MCF 10A (cell line): ENCODE measurements around the gene NCAPD2. TPM values are rescaled to one million over a fixed set of nuclear protein-coding genes. Genes with fewer than 3 reads are reported as not detected.

Source experiments
- BruUV-seq: library from RNA; stranded (reverse); fragments of 400-500 nt; replicated peaks from 2 replicates; lab custom pipeline; 2021; lab: Mats Ljungman, UMichigan
- CTCF ChIA-PET: fragments of 300-600 bp; sonication (Branson Sonifier 250); formaldehyde crosslinking; extraction: SDS; loops from one replicate; lab custom pipeline; 2021; ENCODE audit warnings: antibody characterized with exemption, inconsistent platforms; lab: Yijun Ruan, JAX
- POLR2A ChIA-PET: fragments of 300-600, 350-650 bp; sonication (Branson Sonifier 250); formaldehyde crosslinking; extraction: SDS; loops from one replicate; lab custom pipeline; 2020; ENCODE audit warnings: antibody characterized with exemption, inconsistent platforms; lab: Yijun Ruan, JAX
- DNase-seq: peaks from one replicate; pipeline ENCODE4 v3.0.0-alpha.2; 2018; ENCODE audit not compliant: unreplicated experiment
- H3K27ac Mint-ChIP-seq: one replicate; pipeline ENCODE4 v1.8.0; 2022; ENCODE audit warnings: mild to moderate bottlenecking, low read depth, mixed read lengths; ENCODE audit not compliant: unreplicated experiment
- H3K27me3 Mint-ChIP-seq: one replicate; pipeline ENCODE4 v1.8.0; 2022; ENCODE audit warnings: mixed read lengths; ENCODE audit not compliant: insufficient read depth, unreplicated experiment
- H3K36me3 Mint-ChIP-seq: one replicate; pipeline ENCODE4 v1.8.0; 2022; ENCODE audit warnings: mild to moderate bottlenecking, moderate library complexity, mixed read lengths; ENCODE audit not compliant: insufficient read depth, unreplicated experiment
- H3K4me1 Mint-ChIP-seq: one replicate; pipeline ENCODE4 v1.8.0; 2022; ENCODE audit warnings: mixed read lengths; ENCODE audit not compliant: insufficient read depth, unreplicated experiment
- H3K4me3 Mint-ChIP-seq: one replicate; pipeline ENCODE4 v1.8.0; 2022; ENCODE audit warnings: mild to moderate bottlenecking, moderate library complexity, mixed read lengths; ENCODE audit not compliant: unreplicated experiment
- H3K9me3 Mint-ChIP-seq: one replicate; pipeline ENCODE4 v1.8.0; 2022; ENCODE audit warnings: mixed read lengths; ENCODE audit not compliant: unreplicated experiment
- intact Hi-C: fragments of 100-400 bp; cut with micrococcal nuclease; formaldehyde crosslinking; loops from 2 replicates; pipeline ENCODE4 v1.14.1; 2022
- total RNA-seq: library from RNA; stranded (reverse); gene quantifications from 2 replicates; pipeline ENCODE4 v1.2.3, GENCODE V29; 2022
- TF ChIP-seq, protein P1 (sequence below): fragments of 200-600 bp; IDR thresholded peaks from one replicate; pipeline ENCODE4 v1.8.0; 2022; ENCODE audit warnings: antibody characterized with exemption, mild to moderate bottlenecking; ENCODE audit not compliant: unreplicated experiment

NCAPD2 gene
- total RNA-seq, 1 experiment from 2014 or later, result 52.0 TPM

DNA sequence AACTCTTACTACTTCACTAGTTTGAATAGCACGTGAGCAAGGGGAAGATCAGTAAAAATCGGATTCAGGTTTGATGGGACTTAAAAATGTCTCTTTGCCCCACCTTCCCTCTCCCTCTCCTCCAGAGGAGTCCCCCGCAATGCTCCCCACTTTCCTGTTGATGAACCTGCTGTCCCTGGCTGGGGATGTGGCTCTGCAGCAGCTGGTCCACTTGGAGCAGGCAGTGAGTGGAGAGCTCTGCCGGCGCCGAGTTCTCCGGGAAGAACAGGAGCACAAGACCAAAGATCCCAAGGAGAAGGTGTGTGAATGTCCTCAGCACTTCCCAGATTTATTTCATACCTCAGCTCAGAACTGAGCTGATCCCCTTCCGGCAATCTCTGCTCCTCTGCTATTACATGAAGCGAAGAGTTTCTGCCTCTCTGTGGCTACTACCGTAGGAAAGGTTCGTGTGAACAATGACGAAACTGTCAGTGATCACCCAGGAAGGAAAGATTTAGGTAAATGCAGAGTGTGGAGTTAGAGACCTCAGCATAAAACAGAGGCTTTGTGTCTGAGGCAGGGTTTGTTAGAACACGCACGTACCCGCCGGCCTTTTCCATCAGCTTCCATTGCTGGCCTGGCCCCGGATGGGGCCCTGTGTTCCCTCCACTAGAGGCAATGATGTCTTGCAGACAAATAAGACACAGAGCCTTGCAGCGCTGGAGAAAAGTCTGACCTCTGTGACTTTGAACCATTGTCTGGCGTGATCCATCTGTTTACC lies 33.0 kb downstream of the NCAPD2 start:
- Mint-ChIP-seq H3K36me3 (peaks cover 91% of the 10 kb centered on the region), H3K4me1 (no peaks in the 10 kb centered on the region), H3K9me3 (no peaks in the 10 kb centered on the region), H3K27ac (no peak overlapping the region), H3K27me3 (no peaks in the 10 kb centered on the region), H3K4me3 (no peak overlapping the region)
- TF ChIP-seq, protein P1, sequence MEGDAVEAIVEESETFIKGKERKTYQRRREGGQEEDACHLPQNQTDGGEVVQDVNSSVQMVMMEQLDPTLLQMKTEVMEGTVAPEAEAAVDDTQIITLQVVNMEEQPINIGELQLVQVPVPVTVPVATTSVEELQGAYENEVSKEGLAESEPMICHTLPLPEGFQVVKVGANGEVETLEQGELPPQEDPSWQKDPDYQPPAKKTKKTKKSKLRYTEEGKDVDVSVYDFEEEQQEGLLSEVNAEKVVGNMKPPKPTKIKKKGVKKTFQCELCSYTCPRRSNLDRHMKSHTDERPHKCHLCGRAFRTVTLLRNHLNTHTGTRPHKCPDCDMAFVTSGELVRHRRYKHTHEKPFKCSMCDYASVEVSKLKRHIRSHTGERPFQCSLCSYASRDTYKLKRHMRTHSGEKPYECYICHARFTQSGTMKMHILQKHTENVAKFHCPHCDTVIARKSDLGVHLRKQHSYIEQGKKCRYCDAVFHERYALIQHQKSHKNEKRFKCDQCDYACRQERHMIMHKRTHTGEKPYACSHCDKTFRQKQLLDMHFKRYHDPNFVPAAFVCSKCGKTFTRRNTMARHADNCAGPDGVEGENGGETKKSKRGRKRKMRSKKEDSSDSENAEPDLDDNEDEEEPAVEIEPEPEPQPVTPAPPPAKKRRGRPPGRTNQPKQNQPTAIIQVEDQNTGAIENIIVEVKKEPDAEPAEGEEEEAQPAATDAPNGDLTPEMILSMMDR, result no peak
- no peak for DNase-seq
- no TSS peak for BruUV-seq
- intact Hi-C loops, result no loop called here
- POLR2A ChIA-PET, result no interaction called here
- CTCF ChIA-PET, result interaction anchor here (0.6 to 1.1 kb wide), 3 partner anchors 11 to 250 kb away, joined by 4 to 7 read pairs (median 6); no protein-coding TSS in a partner anchor

DNA sequence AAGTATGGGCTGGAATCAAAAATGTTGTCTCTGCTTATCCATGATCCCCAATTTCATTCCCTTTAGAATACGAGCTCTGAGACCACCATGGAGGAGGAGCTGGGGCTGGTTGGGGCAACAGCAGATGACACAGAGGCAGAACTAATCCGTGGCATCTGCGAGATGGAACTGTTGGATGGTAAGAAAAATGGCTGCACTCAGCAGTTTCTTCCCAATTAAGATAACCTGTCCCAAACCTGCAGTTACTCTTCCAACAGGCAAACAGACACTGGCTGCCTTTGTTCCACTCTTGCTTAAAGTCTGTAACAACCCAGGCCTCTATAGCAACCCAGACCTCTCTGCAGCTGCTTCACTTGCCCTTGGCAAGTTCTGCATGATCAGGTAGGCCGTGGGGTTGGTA lies 33.8 kb downstream of the NCAPD2 start:
- POLR2A ChIA-PET, result no interaction called here
- peaks cover 6% of the 10 kb centered on the region for H3K4me1 Mint-ChIP-seq
- intact Hi-C loops, result no loop called here
- CTCF ChIA-PET, result interaction anchor here (0.6 to 2.6 kb wide), 4 partner anchors 10 to 306 kb away, joined by 3 to 20 read pairs (median 4); no protein-coding TSS in a partner anchor
- no peaks in the 10 kb centered on the region for H3K9me3 Mint-ChIP-seq
- peaks cover 84% of the 10 kb centered on the region for H3K36me3 Mint-ChIP-seq
- H3K27me3 Mint-ChIP-seq, result no peaks in the 10 kb centered on the region
- DNase-seq, result no peak
- BruUV-seq, result no TSS peak
- TF ChIP-seq, protein P1, result no peak
- no peak overlapping the region for H3K27ac Mint-ChIP-seq
- H3K4me3 Mint-ChIP-seq, result no peak overlapping the region

DNA sequence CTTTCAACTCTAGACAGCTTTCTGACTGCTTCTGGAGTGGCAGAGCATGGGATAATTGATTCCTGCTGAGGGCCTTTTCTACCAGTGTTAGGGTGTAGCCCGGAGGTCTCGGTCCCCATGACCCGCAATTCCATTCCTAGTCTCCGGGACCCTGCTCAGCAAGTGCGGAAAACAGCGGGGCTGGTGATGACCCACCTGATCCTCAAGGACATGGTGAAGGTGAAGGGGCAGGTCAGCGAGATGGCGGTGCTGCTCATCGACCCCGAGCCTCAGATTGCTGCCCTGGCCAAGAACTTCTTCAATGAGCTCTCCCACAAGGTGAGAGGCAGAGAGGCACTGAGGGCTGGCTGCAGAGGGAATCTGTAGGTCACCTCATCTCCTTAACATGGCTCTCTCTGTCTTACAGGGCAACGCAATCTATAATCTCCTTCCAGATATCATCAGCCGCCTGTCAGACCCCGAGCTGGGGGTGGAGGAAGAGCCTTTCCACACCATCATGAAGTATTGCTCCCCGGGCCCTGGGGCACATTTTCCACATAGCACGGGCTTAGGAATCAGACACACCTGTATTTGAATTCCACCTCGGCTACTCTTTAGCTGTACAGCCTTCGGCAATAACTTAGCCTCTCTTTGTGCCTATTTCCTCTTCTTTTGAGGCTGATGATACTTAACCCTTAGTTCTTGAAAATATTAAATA lies 34.8 kb downstream of the NCAPD2 start:
- DNase-seq, result no peak
- Mint-ChIP-seq H3K4me3 (no peak overlapping the region), H3K9me3 (no peaks in the 10 kb centered on the region), H3K4me1 (peaks cover 15% of the 10 kb centered on the region), H3K36me3 (peaks cover 74% of the 10 kb centered on the region), H3K27ac (no peak overlapping the region), H3K27me3 (no peaks in the 10 kb centered on the region)
- no TSS peak for BruUV-seq
- ChIA-PET POLR2A (interaction anchor here (0.8 to 1.5 kb wide), 5 partner anchors 12 to 145 kb away, joined by 3 to 5 read pairs (median 4); partner anchors contain the start of genes LTBR and MRPL51), CTCF (interaction anchor here (0.6 to 2.6 kb wide), 8 partner anchors 9 to 83 kb away, joined by 3 to 20 read pairs (median 3); no protein-coding TSS in a partner anchor)
- intact Hi-C loops, result no loop called here
- TF ChIP-seq, protein P1, result no peak

DNA sequence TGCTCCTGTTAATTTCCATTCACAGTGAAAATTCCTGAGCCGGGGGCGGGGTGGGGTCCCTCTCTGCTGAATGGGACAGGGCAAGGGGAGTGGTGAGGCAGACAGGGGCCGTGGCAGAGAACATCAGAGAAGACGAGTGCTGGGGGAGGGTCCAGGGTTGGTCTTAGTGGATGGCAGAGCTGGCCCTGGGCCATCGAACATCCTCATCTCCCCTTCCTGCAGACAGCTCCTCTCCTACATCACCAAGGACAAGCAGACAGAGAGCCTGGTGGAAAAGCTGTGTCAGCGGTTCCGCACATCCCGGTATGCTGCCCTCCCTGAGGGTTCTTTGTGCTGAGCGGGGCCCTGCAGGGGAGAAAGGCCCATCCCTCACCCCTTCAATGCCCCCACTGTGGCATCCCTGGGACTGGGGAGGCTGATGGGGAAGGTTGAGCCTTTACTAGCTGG lies 35.4 kb downstream of the NCAPD2 start:
- intact Hi-C loops, result no loop called here
- Mint-ChIP-seq H3K9me3 (no peaks in the 10 kb centered on the region), H3K27me3 (no peaks in the 10 kb centered on the region), H3K36me3 (peaks cover 72% of the 10 kb centered on the region), H3K4me1 (peaks cover 19% of the 10 kb centered on the region), H3K4me3 (no peak overlapping the region), H3K27ac (no peak overlapping the region)
- ChIA-PET CTCF (interaction anchor here (0.6 to 2.6 kb wide), 7 partner anchors 9 to 82 kb away, joined by 3 to 20 read pairs (median 3); no protein-coding TSS in a partner anchor), POLR2A (interaction anchor here (0.8 to 1.5 kb wide), 6 partner anchors 13 to 146 kb away, joined by 3 to 5 read pairs (median 4); partner anchors contain the start of genes LTBR and MRPL51)
- TF ChIP-seq, protein P1, result no peak
- DNase-seq, result no peak
- BruUV-seq, result no TSS peak
